Liver (tissue), 3 donors: ENCODE measurements around the gene APPL1.

Experiments
- CTCF ChIP-seq: fragments of 150-350 bp; IDR thresholded peaks from 2 replicates; pipeline ENCODE4 v1.5.1; 2017; ENCODE audit warnings: improper control_type of control experiment, low read depth, low read length; ENCODE audit not compliant: missing input control
- FOXA1 ChIP-seq: IDR thresholded peaks from 2 replicates; pipeline ENCODE4 v1.6.1; 2016; ENCODE audit warnings: antibody characterized with exemption
- MAX ChIP-seq: IDR thresholded peaks from 2 replicates; pipeline ENCODE4 v1.6.1; 2016; ENCODE audit warnings: antibody characterized with exemption
- RAD21 ChIP-seq, 2 donors: IDR thresholded peaks; 2 replicates each; pipeline ENCODE4 v1.6.1; 2016; ENCODE audit warnings: antibody characterized with exemption in 2 of 2, mild to moderate bottlenecking in 2 of 2
- REST ChIP-seq: IDR thresholded peaks from 2 replicates; pipeline ENCODE4 v1.6.1; 2016; ENCODE audit warnings: antibody characterized with exemption, mild to moderate bottlenecking
- SP1 ChIP-seq: IDR thresholded peaks from 2 replicates; pipeline ENCODE4 v1.6.1; 2018; ENCODE audit warnings: antibody characterized with exemption, mild to moderate bottlenecking
- TAF1 ChIP-seq: conservative IDR thresholded peaks from 2 replicates; pipeline ENCODE4 v1.6.1; 2016; ENCODE audit warnings: antibody characterized with exemption, mild to moderate bottlenecking
- YY1 ChIP-seq: IDR thresholded peaks from 2 replicates; pipeline ENCODE4 v1.6.1; 2016; ENCODE audit warnings: antibody characterized with exemption, mild to moderate bottlenecking
- donor health status: healthy.
- donor health status: healthy.

GRCh38 chr3:57261119-57261518, 33.6 kb downstream of the APPL1 start:
- TF ChIP-seq MAX (no peak), CTCF (no peak), TAF1 (no peak), REST (no peak), FOXA1 (no peak), YY1 (no peak), SP1 (no peak), RAD21 (IDR thresholded peaks at IDR 0.05) (no peak)
